GM12878 (cell line): ENCODE results near the gene ZNF341.

Experiments
- CTCF ChIP-seq, 3 experiments: IDR thresholded peaks in 2 of 3; conservative IDR thresholded peaks in 1 of 3; 2 replicates each; pipeline ENCODE4 v1.5.1; 2011; ENCODE audit warnings: low read depth in 3 of 3, low read length in 3 of 3, mild to moderate bottlenecking in 3 of 3, control low read depth in 2 of 3, moderate library complexity in 2 of 3, inconsistent platforms in 1 of 3, mixed read lengths in 1 of 3; ENCODE audit not compliant: control insufficient read depth in 2 of 3, insufficient read depth in 1 of 3; ENCODE audit errors: extremely low read depth in 1 of 3
- EZH2 ChIP-seq: IDR thresholded peaks from 2 replicates; pipeline ENCODE4 v1.6.1; 2012; ENCODE audit warnings: low read depth, mild to moderate bottlenecking, control low read depth, inconsistent platforms, low read length, borderline replicate concordance; ENCODE audit not compliant: control insufficient read depth
- FOXK2 ChIP-seq: fragments of 450-650 bp; IDR thresholded peaks from 2 replicates; pipeline ENCODE4 v1.6.1; 2017; ENCODE audit warnings: mild to moderate bottlenecking, moderate library complexity
- JUNB ChIP-seq: IDR thresholded peaks from 2 replicates; pipeline ENCODE4 v1.6.1; 2016; ENCODE audit warnings: antibody characterized with exemption, mild to moderate bottlenecking
- TF ChIP-seq, protein P1 (sequence below): IDR thresholded peaks from 2 replicates; pipeline ENCODE4 v1.6.1; 2012; ENCODE audit warnings: low read length, inconsistent platforms

DNA sequence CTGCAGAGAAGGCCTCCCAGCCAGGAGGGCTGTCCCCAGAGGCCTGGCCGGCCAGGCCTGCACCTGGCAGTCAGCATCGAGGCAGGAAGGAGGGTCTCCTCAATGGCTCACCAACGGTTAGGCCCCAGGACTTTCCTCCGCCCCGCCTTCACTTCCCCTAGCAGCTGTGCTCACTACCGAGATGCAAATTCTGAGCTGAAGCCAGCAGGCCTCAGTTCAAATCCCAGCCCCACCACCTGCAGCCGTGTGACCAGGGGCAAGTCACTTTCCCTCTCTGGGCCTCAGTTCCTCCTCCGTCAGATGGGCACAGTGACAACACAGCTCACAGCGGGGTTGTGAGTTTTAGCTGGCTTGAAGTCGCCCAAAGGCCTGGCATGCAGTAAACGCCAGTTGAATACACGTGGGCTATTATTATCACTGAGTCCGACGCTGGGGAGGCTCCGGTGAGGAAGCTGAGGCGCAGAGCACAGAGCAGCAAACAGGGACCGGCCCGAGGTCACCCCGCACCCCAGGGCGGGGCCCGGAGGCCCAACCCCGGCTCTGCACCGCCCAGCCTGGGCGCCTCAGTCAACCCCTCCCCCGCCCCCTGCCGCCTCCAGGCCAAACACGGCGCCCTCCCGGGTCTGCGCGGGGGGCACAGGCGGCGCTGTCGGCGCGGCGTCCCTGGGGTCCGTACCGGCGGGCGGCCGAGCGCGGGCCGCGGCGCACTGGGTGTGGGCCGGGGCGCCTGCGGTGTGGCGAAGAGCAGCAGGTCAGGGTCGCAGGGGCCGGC is 46.3 kb upstream of the ZNF341 start:
- TF ChIP-seq, protein P1, sequence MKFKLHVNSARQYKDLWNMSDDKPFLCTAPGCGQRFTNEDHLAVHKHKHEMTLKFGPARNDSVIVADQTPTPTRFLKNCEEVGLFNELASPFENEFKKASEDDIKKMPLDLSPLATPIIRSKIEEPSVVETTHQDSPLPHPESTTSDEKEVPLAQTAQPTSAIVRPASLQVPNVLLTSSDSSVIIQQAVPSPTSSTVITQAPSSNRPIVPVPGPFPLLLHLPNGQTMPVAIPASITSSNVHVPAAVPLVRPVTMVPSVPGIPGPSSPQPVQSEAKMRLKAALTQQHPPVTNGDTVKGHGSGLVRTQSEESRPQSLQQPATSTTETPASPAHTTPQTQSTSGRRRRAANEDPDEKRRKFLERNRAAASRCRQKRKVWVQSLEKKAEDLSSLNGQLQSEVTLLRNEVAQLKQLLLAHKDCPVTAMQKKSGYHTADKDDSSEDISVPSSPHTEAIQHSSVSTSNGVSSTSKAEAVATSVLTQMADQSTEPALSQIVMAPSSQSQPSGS: no peak
- TF ChIP-seq CTCF (IDR thresholded peaks at IDR 0.05 in 2 of 3, conservative IDR thresholded peaks at IDR 0.05 in 1 of 3; ENCODE audit: control insufficient read depth in 2 of 3, extremely low read depth in 1 of 3, insufficient read depth in 1 of 3, low read depth in 3 of 3, low read length in 3 of 3) (no peak), FOXK2 (no peak), EZH2 (no peak), JUNB (no peak)
